Measurements from ENCODE around the gene BNIP5.

- TF ChIP-seq CTCF (IDR thresholded peaks at IDR 0.05) (no peak), POLR2A (IDR thresholded peaks at IDR 0.05) (no peak)
Measured at GRCh38 chr6:36273802-36274514, 62.7 kb downstream of the BNIP5 start.

Measured in testis (tissue), 2 donors.